HepG2 (cell line): Measurements from ENCODE around the gene TMEM143. TPM values are rescaled to one million over a fixed set of nuclear protein-coding genes. Genes with fewer than 3 reads are reported as not detected.

Source experiments
- DMAP1 ChIP-seq: IDR thresholded peaks from 2 replicates; pipeline ENCODE4 v1.6.1; 2016
- EHMT2 ChIP-seq: fragments of 200-600 bp; sonication (generic); IDR thresholded peaks from 2 replicates; pipeline ENCODE4 v1.7.0; 2017; ENCODE audit warnings: antibody characterized with exemption, low read depth, low read length, borderline replicate concordance
- GABPB1 ChIP-seq: IDR thresholded peaks from 2 replicates; pipeline ENCODE4 v1.6.1; 2016; ENCODE audit warnings: mild to moderate bottlenecking, missing genetic modification reagents, moderate library complexity, missing compliant biosample characterization
- HDAC2 ChIP-seq: sonication (generic); formaldehyde crosslinking; IDR thresholded peaks from 2 replicates; pipeline ENCODE4 v1.4.0; 2020; ENCODE audit warnings: missing genetic modification reagents
- HNRNPK ChIP-seq: fragments of 200-400 bp; formaldehyde crosslinking; IDR thresholded peaks from 2 replicates; pipeline ENCODE4 v1.6.1; 2018; ENCODE audit warnings: low read length, low read depth, moderate library complexity, mild to moderate bottlenecking; ENCODE audit not compliant: poor library complexity, severe bottlenecking
- JDP2 ChIP-seq: sonication (generic); formaldehyde crosslinking; IDR thresholded peaks from 2 replicates; pipeline ENCODE4 v1.8.1; 2022; ENCODE audit warnings: missing genetic modification reagents, borderline replicate concordance
- MTA3 ChIP-seq: sonication (generic); formaldehyde crosslinking; IDR thresholded peaks from 2 replicates; pipeline ENCODE4 v1.4.0; 2020; ENCODE audit warnings: missing genetic modification reagents
- NFE2 ChIP-seq: sonication (generic); formaldehyde crosslinking; IDR thresholded peaks from 2 replicates; pipeline ENCODE4 v1.4.0; 2020; ENCODE audit warnings: missing genetic modification reagents
- PRDM4 ChIP-seq: sonication (generic); formaldehyde crosslinking; IDR thresholded peaks from 2 replicates; pipeline ENCODE4 v1.9.0; 2021; ENCODE audit warnings: missing genetic modification reagents, borderline replicate concordance
- SSRP1 ChIP-seq: IDR thresholded peaks from 2 replicates; pipeline ENCODE4 v1.6.1; 2016; ENCODE audit warnings: control low read depth
- THYN1 ChIP-seq: sonication (generic); formaldehyde crosslinking; IDR thresholded peaks from 2 replicates; pipeline ENCODE4 v1.8.1; 2023; ENCODE audit warnings: low read depth, mild to moderate bottlenecking, moderate library complexity, missing genetic modification reagents, borderline replicate concordance
- ZBTB20 ChIP-seq: sonication (generic); formaldehyde crosslinking; IDR thresholded peaks from 2 replicates; pipeline ENCODE4 v1.8.1; 2023; ENCODE audit warnings: missing genetic modification reagents, low read depth, mild to moderate bottlenecking, borderline replicate concordance
- ZBTB7A ChIP-seq: sonication (generic); formaldehyde crosslinking; IDR thresholded peaks from 2 replicates; pipeline ENCODE4 v1.8.0; 2022; ENCODE audit warnings: mild to moderate bottlenecking, missing genetic modification reagents
- ZC3H13 ChIP-seq: sonication (generic); formaldehyde crosslinking; IDR thresholded peaks from 2 replicates; pipeline ENCODE4 v1.8.1; 2023; ENCODE audit warnings: mild to moderate bottlenecking, missing genetic modification reagents, moderate library complexity
- ZFAT ChIP-seq: sonication (generic); formaldehyde crosslinking; conservative IDR thresholded peaks from 2 replicates; pipeline ENCODE4 v1.8.1; 2023; ENCODE audit warnings: missing genetic modification reagents, inconsistent platforms
- ZNF280B ChIP-seq: sonication (generic); formaldehyde crosslinking; IDR thresholded peaks from 2 replicates; pipeline ENCODE4 v1.5.0; 2020; ENCODE audit warnings: missing genetic modification reagents, mild to moderate bottlenecking, borderline replicate concordance
- ZNF510 ChIP-seq: sonication (generic); formaldehyde crosslinking; IDR thresholded peaks from 2 replicates; pipeline ENCODE4 v1.4.0; 2020; ENCODE audit warnings: low read depth, mild to moderate bottlenecking, missing genetic modification reagents
- ZNF530 ChIP-seq: sonication (generic); formaldehyde crosslinking; IDR thresholded peaks from 2 replicates; pipeline ENCODE4 v1.5.0; 2020; ENCODE audit warnings: low read depth, mild to moderate bottlenecking, missing genetic modification reagents
- ZNF550 ChIP-seq: sonication (generic); formaldehyde crosslinking; IDR thresholded peaks from 2 replicates; pipeline ENCODE4 v1.4.0; 2020; ENCODE audit warnings: mild to moderate bottlenecking, missing genetic modification reagents, borderline replicate concordance
- ZNF747 ChIP-seq: sonication (generic); formaldehyde crosslinking; IDR thresholded peaks from 2 replicates; pipeline ENCODE4 v1.8.1; 2023; ENCODE audit warnings: missing genetic modification reagents, mild to moderate bottlenecking, borderline replicate concordance
- polyA plus RNA-seq, 8 experiments: library from polyadenylated mRNA; depleted of rRNA in 3 of 8; stranded (reverse) in 7 of 8; unstranded in 1 of 8; fragments of >200 nt; fragmentation: Illumina TruSeq in 4 of 8; extraction: Trizol in 4 of 8; gene quantifications; 2 replicates each; pipeline versions ENCODE4 v1.2.1 to v1.2.3, GENCODE V29; 2011 to 2016; ENCODE audit warnings: low read depth in 4 of 8, missing spikeins in 1 of 8, mixed read lengths in 1 of 8; ENCODE audit not compliant: insufficient read depth in 1 of 8
- total RNA-seq, 5 experiments: library from RNA; depleted of rRNA; stranded (reverse); fragments of >200 nt; fragmentation: Illumina TruSeq; extraction: Trizol; gene quantifications; 2 replicates each; pipeline ENCODE4 v1.2.3, GENCODE V29; 2016; ENCODE audit warnings: low read depth in 1 of 5
- TF ChIP-seq, protein P1 (sequence below): sonication (generic); formaldehyde crosslinking; IDR thresholded peaks from 2 replicates; pipeline ENCODE4 v1.4.0; 2020; ENCODE audit warnings: missing genetic modification reagents
- TF ChIP-seq, protein P2 (sequence below): sonication (generic); formaldehyde crosslinking; IDR thresholded peaks from 2 replicates; pipeline ENCODE4 v1.5.0; 2020; ENCODE audit warnings: missing genetic modification reagents

The TMEM143 gene
- total and polyA plus RNA-seq, 2 of the 13 experiments (the other 11 are each of a cell fraction or from before 2014, with no cell fraction given): 7.7 to 11.3 TPM

DNA sequence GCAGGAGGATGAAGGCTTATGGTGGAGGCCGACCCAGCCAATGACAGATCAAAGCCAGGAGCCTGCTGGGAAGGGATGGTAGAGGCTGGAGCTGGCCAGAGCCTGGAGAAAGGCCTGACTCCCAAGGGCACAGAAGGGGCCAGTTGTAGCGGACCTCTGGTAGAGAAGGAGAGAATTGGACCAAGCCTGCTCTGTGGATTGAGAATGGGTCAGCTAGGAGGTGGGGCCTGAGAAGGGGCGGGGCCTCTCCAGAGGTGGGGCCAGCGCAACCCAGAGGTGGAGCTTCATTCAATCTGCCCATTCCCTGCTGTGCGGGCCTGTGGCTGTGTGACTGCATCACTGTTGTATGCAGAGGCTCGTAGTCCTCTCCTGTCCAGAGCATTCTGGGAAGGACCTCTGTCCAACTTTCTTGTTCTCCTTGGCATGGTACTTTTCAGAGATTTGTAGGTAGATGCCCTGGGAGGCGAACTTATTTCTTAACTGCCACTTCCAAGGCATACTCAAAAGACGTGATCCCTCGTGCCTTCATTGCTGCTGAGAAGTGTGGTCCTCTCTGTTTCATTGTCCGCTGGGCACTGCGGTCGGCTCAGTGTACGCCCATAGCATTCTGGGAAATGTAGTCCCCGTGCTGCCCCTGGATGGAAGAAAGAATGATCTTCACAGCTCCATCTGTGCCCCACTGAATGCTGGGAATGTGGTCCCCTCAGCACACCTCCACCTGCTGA is 36.4 kb upstream of the TMEM143 start (continued):
- TF ChIP-seq, protein P1, sequence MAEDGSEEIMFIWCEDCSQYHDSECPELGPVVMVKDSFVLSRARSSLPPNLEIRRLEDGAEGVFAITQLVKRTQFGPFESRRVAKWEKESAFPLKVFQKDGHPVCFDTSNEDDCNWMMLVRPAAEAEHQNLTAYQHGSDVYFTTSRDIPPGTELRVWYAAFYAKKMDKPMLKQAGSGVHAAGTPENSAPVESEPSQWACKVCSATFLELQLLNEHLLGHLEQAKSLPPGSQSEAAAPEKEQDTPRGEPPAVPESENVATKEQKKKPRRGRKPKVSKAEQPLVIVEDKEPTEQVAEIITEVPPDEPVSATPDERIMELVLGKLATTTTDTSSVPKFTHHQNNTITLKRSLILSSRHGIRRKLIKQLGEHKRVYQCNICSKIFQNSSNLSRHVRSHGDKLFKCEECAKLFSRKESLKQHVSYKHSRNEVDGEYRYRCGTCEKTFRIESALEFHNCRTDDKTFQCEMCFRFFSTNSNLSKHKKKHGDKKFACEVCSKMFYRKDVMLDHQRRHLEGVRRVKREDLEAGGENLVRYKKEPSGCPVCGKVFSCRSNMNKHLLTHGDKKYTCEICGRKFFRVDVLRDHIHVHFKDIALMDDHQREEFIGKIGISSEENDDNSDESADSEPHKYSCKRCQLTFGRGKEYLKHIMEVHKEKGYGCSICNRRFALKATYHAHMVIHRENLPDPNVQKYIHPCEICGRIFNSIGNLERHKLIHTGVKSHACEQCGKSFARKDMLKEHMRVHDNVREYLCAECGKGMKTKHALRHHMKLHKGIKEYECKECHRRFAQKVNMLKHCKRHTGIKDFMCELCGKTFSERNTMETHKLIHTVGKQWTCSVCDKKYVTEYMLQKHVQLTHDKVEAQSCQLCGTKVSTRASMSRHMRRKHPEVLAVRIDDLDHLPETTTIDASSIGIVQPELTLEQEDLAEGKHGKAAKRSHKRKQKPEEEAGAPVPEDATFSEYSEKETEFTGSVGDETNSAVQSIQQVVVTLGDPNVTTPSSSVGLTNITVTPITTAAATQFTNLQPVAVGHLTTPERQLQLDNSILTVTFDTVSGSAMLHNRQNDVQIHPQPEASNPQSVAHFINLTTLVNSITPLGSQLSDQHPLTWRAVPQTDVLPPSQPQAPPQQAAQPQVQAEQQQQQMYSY (CRISPR knock-in tag): no peak
- TF ChIP-seq ZNF747 (CRISPR knock-in tag) (no peak), ZFAT (no peak), HNRNPK (no peak), ZNF530 (CRISPR knock-in tag) (no peak), NFE2 (CRISPR knock-in tag) (no peak), ZNF280B (CRISPR knock-in tag) (no peak), PRDM4 (CRISPR knock-in tag) (no peak), SSRP1 (CRISPR knock-in tag) (no peak), ZNF510 (CRISPR knock-in tag) (no peak), EHMT2 (no peak), ZBTB7A (CRISPR knock-in tag) (no peak), DMAP1 (CRISPR knock-in tag) (no peak), THYN1 (CRISPR knock-in tag) (no peak), HDAC2 (CRISPR knock-in tag) (no peak), JDP2 (CRISPR knock-in tag) (no peak), ZC3H13 (CRISPR knock-in tag) (no peak), ZNF550 (CRISPR knock-in tag) (no peak), ZBTB20 (no peak), MTA3 (CRISPR knock-in tag) (no peak), GABPB1 (peak; percentile 50; the same call in 1 of the 2 replicates)
- TF ChIP-seq, protein P2, sequence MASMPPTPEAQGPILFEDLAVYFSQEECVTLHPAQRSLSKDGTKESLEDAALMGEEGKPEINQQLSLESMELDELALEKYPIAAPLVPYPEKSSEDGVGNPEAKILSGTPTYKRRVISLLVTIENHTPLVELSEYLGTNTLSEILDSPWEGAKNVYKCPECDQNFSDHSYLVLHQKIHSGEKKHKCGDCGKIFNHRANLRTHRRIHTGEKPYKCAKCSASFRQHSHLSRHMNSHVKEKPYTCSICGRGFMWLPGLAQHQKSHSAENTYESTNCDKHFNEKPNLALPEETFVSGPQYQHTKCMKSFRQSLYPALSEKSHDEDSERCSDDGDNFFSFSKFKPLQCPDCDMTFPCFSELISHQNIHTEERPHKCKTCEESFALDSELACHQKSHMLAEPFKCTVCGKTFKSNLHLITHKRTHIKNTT: no peak
